SK-N-SH treated with all-trans-retinoic acid at 6 μM for 48 hours (cell line): ENCODE results near the gene GPC3.

Experiments
- TSHZ2 ChIP-seq: fragments of 250-450 bp; sonication (Bioruptor Pico); IDR thresholded peaks from 2 replicates; pipeline ENCODE4 v1.5.0; 2020; ENCODE audit warnings: mild to moderate bottlenecking, moderate library complexity
- ZC3H10 ChIP-seq: fragments of 250-450 bp; sonication (Bioruptor Pico); IDR thresholded peaks from 2 replicates; pipeline ENCODE4 v1.5.1; 2021; ENCODE audit warnings: mild to moderate bottlenecking, moderate library complexity
- ZFP3 ChIP-seq: fragments of 250-450 bp; sonication (Bioruptor Pico); IDR thresholded peaks from 2 replicates; pipeline ENCODE4 v1.5.0; 2020; ENCODE audit warnings: mild to moderate bottlenecking, moderate library complexity

- TF ChIP-seq ZFP3 (CRISPR knock-in tag) (no peak), ZC3H10 (CRISPR knock-in tag) (no peak), TSHZ2 (CRISPR knock-in tag) (no peak)
Measured at GRCh38 chrX:133937022-133937421, 48.4 kb downstream of the GPC3 start.
